ENCODE data around the gene MUC4.

DNA sequence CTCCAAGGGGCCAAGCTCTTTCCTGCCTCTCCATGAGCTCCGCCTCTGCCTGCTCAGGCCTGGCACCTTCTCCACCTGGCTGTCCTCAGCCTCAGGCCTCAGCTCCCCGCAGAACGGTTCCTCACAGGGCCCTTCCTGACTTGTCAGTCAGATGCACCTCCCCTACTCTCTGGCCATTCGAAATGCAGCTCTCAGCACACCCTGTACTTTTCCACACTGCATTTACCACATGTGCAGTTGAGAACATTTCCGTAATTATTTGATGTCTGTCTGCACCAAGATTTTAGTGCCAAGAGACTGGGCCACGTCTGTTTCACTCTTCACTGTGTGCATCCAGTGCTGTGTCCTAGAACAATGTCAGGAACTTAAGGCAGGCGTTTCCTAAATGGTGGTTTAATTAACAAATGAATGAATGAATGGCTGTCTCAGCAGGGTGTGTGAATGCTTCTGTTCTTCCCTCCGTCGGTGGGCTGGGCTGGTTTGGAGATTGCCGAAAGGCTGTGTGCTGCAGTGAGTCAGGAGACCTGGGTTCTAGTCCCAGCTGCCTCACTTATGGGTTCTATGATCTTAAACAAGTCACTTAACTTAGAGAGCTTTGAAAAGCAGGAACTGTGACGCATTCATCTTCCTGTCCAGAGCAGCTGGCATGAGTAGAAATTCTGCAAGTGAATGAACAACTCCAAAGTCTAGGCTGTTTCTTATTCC, 5.4 kb downstream of the MUC4 start:
- TF ChIP-seq, protein P1, sequence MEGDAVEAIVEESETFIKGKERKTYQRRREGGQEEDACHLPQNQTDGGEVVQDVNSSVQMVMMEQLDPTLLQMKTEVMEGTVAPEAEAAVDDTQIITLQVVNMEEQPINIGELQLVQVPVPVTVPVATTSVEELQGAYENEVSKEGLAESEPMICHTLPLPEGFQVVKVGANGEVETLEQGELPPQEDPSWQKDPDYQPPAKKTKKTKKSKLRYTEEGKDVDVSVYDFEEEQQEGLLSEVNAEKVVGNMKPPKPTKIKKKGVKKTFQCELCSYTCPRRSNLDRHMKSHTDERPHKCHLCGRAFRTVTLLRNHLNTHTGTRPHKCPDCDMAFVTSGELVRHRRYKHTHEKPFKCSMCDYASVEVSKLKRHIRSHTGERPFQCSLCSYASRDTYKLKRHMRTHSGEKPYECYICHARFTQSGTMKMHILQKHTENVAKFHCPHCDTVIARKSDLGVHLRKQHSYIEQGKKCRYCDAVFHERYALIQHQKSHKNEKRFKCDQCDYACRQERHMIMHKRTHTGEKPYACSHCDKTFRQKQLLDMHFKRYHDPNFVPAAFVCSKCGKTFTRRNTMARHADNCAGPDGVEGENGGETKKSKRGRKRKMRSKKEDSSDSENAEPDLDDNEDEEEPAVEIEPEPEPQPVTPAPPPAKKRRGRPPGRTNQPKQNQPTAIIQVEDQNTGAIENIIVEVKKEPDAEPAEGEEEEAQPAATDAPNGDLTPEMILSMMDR (conservative IDR thresholded peaks at IDR 0.05; ENCODE audit: low read length): no peak
- TF ChIP-seq EZH2phosphoT487 (IDR thresholded peaks at IDR 0.05; ENCODE audit: borderline replicate concordance): no peak
